NCI-H2171 treated with DMSO at 0.1 percent for 48 hours (cell line): Measurements from ENCODE around the gene SLC2A8.
A peak's percentile ranks its signal among the peaks of the same experiment; 100 is the strongest.

ENCODE experiments used
- DNase-seq: peaks from one replicate; lab custom pipeline; 2025; lab: John Stamatoyannopoulos, UW

SLC2A8 gene

GRCh38 chr9:127380479-127380878, 16.5 kb upstream of the SLC2A8 start:
- DNase-seq: no peak

DNA sequence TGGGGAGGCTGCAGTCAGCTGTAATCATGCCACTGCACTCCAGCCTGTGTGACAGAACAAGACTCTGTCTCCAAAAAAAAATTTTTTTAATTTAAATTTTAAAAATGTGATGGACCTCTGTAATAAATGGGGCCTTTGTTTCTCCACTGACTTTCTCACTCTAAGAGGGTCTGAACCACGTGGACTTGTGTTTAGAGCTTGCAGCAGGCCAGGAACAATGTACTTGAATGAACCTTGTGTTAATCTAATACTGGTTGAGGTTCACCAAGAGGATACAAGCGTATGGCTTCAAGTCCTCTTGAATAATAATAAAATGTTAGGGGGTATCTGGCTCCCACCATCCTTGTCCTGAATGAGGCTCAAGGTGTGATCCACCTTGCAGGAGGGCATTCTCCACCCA, 14.4 kb upstream of the SLC2A8 start:
- DNase-seq: no peak

DNA sequence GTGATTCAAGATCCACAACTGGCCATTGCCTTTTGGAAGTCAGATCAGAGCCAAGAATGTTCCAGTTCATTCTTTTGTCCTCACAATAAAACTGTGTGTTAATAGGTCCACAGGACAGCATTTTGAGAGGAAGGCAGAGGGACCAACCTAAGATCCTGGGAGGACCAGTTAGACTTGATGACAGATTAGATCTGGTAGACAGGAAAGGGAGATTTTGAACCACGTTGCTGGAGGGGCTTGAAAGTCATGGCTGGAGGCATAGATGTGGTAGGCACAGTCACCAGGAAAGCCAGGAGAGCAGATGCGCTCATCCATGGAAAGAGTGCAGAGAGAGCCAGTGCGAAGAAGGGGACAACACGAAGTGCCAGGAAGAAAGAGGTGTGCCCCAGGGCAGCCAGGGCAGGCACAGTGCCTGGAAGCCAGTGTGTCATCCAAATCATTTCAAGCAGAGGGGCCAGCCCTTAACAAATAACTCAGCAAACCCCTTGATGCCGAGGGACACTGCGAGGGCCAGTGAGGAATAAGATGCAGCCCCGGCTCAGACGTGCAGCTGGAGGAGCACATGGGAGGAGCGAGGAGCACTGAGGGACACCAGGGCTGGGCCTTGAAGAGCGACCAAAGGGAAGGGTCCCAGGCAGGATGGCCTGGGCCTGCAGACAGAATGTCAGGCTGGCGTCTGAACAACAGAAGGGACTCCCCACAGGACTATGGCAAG, 12.8 kb upstream of the SLC2A8 start:
- no peak for DNase-seq

GRCh38 chr9:127384901-127385300, 12.1 kb upstream of the SLC2A8 start:
- DNase-seq: no peak

DNA sequence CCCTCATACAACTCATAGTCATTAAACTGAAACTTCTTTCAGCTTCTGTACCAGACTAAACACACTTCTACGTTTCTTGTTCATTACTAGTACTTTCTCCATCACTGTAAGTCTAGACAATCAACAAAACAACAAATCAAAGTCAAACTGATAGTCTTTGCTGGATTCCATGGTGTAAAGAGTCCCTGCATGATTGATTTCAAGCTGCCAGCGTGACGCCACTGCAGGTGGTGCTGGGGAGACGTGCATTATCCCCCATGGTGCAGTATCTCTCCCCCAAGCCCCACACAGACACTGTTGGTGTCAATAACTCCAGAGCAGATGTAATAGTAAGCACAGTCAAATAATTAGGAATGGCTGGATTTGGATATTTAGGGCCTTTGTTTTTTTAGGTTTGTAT, 10.7 kb upstream of the SLC2A8 start:
- no peak for DNase-seq

DNA sequence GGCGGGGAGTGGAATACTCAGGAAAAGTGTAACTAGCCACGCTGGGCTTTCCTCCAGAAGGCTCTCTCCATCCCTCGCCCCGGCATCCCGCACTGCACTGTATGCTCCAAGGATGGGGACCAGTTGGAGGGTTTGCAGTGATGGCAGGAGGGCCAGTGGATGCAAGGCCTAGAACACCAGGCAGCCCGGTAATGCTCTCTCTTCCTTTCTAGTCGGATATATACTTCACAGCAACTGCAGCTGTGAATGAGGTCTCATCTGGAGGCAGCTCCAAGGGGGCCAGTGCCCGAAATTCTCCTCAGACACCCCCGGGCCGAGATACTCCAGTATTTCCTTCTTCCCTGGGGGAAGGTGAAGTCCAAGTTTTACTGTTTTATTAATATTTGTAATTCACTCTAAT, 10.0 kb upstream of the SLC2A8 start:
- DNase-seq: no peak

DNA sequence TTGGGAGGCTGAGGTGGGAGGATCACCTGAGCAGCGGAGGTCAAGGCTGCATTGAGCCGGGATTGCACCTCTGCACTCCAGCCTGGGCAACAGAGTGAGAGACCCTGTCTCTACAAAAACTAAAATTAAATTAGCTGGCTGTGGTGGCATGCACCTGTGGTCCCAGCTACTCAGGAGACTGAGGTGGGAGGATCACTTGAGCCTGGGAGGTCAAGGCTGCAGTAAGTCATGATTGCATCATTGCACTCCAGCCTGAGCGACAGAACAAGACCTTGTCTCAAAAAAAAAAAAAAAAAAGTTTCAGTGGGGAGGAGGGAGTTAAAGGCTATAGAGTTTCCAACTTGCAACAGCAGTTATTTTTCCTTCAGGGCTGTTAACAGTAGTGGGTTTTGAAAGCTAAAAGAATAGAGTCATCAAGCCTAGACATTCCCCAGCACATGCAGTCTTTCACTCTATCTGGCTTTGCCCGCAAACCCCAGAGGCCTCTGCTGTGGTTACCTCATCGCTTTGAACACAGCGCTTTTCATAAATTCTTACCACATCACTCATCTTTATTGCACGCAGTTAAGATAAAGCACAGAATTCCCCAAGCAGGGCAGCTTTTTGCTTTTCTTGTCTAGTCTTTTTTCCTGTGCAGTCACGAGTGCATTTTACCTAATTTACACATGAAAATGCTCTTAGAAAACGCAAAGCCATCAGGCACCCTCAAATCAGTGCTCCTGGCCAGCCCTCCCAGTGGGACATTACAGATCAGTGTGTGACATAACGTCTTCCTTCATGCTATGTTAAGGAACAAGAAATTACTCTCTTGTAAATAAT, 8.7 kb upstream of the SLC2A8 start:
- DNase-seq: no peak

GRCh38 chr9:127388856-127389238, 8.1 kb upstream of the SLC2A8 start:
- DNase-seq: no peak

DNA sequence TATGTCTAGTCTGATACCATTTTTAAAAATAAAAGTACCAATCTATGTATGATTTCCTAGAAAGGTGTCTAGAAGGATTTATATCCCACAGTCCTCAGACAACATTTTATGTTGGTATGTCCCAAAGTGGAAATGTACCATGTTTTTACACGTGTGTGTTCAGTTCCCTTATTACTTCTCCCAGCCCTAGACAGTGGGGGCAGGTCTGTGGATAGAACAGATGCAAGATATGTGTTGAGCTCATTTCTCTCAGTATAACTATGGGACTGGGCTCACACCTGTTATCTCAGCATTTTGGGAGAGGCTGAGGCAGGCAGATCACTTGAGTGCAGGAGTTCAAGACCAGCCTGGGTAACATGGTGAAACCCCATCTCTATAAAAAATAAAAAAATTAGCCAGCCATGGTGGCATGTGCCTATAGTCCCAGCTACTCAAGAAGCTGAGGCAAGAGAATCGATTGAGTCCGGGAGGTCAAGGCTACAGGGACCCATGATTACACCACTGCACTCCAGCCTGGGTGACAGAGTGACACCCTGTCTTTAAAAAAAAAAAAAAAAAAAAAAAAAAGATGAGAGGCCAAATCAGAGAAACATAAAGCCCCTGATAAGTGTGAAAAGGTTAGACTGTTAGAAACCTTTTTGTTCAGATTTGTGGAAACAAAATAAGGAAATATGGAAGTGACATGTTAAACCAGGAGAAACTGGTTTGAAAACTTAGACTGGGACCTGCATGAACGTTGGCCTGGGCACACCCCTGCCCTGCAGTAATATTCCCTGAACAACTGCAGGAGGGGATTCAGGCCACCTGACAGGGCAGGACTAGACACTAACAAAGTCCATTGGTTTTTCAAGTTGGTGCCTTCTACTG, 7.4 kb upstream of the SLC2A8 start:
- no peak for DNase-seq

DNA sequence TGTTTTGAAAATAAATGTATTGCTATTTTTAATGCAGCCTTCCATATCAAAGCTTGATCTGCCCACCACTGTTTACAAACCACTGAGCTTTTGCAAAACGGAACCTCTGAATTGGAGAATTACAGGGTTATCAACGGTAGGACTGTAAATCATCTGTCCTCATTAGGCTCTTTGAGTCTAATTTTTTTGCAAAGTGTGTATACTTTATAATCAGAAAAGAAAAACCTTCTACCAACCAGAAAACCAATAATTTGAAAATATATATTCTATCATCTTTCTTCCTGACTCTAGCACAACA, 6.8 kb upstream of the SLC2A8 start:
- DNase-seq: no peak

DNA sequence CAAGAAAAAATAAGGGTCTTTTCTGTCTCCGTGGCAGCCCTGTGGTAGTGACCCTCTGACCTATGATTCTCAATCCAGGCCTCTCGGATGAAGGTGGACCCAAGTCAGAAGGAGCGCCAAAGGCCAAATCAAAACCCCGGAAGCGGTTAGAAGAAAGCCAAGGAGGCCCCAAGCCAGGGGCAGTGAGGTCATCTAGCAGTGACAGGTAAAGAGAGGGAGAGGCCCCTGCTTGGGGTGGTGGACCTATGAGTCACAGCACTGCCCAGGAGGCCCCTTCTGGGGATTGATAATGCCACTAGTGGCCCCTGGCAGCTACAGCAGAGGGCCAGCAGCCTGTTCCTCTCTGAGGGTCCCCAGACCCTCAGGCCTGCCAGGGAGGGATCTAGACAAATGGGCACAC, 6.4 kb upstream of the SLC2A8 start:
- no peak for DNase-seq

DNA sequence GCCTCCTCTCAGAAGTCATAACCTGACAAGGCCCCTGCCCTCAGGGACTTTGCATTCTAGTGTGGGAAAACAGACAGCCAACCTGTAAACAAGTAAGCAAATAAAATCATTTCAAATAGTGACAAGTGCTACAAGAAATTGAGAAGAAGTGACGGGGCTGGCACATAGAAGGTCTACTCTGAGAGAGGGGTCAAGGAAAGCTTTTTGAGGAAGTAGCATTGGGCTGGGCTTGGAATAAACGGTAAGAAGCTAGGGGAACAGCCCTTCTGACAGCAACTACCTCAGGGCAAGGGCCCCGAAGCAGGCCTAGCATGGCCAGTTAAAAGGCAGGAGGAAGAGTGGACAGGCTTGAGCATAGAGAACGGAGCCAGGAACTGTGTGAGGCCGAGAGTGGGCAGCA, 4.8 kb upstream of the SLC2A8 start:
- no peak for DNase-seq

DNA sequence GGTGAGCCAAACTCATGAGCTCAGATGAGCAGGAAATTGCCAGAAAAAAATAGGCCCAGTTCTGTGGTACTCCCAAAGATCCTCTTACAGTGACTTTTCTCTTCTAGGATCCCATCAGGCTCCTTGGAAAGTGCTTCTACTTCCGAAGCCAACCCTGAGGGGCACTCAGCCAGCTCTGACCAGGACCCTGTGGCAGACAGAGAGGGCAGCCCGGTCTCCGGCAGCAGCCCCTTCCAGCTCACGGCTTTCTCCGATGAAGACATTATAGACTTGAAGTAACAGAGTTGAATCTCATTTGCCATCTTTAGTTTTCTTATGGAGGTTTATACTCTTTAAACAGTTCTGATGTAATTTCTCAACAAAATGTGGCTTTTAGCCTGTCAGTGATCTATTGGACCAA, 4.0 kb upstream of the SLC2A8 start:
- DNase-seq: no peak

GRCh38 chr9:127393645-127394044, 3.3 kb upstream of the SLC2A8 start:
- no peak for DNase-seq

- no peak for DNase-seq
Measured at GRCh38 chr9:127395497-127396252, 1.3 kb upstream of the SLC2A8 start.

- DNase-seq: no peak
Measured at GRCh38 chr9:127396253-127396807, 639 bp upstream of the SLC2A8 start.

DNA sequence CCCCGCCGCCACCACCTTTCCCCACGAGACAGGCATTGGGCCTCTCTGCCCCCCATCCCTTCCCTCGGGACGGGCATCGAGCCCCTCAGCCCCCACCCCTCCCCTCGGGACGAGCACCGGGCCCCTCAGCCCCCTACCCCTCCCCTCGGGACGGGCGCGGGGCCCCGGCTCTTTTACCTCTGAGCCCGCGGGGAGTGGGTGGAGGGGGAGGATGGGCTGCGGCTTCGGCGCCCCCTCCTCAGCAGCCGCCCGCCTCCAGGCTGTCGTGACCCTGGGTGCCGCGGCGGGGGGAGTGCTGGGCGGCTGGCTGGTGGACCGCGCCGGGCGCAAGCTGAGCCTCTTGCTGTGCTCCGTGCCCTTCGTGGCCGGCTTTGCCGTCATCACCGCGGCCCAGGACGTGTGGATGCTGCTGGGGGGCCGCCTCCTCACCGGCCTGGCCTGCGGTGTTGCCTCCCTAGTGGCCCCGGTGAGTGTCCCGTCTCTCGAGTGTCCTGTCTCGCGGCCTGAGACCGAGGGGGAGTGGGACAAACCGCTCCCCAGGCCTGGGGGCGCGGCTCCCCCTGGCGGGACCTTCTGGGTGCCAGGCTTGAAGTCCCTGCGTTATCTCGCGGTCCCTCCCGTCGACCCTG, 791 bp downstream of the SLC2A8 start:
- DNase-seq: peak; percentile 37

- no peak for DNase-seq
Measured at GRCh38 chr9:127398275-127398647, 1.3 kb downstream of the SLC2A8 start.

- no peak for DNase-seq
Measured at GRCh38 chr9:127398715-127399400, 1.9 kb downstream of the SLC2A8 start.

- DNase-seq: no peak
Measured at GRCh38 chr9:127399736-127400269, 2.8 kb downstream of the SLC2A8 start.
